ENCODE data around the gene TRPM3. TPM values are rescaled to one million over a fixed set of nuclear protein-coding genes. Genes with fewer than 3 reads are reported as not detected.
A peak's percentile ranks its signal among the peaks of the same experiment; 100 is the strongest.

Gene TRPM3
- polyA plus RNA-seq, 3 donors: not detected

- H3K4me1 Mint-ChIP-seq: peaks cover 33% of the 10 kb centered on the region
- Histone ChIP-seq H3K4me3 (replicated peaks in 1 of 3; ENCODE audit: low read depth in 2 of 3, low read length in 3 of 3) (peak overlapping the region in 1 of 3 experiments; percentile 34), H4K20me1 (ENCODE audit: insufficient read depth, low read length) (no peaks in the 10 kb centered on the region)
Measured at GRCh38 chr9:70564468-70565335, 556.7 kb downstream of the TRPM3 start.

More at GRCh38 chr9:70564468-70565335, 556.7 kb downstream of the TRPM3 start:
- H2AFZ ChIP-seq (ENCODE audit: insufficient read depth, low read depth, low read length, poor library complexity, severe bottlenecking): no peak overlapping the region
- H3K36me3 ChIP-seq (replicated peaks in 1 of 2; ENCODE audit: control insufficient read depth in 1 of 2, insufficient read depth in 2 of 2, low read length in 2 of 2): no peaks in the 10 kb centered on the region
- H3K9me3 ChIP-seq (replicated peaks in 1 of 2; ENCODE audit: control insufficient read depth in 1 of 2, insufficient read depth in 1 of 2, low read length in 2 of 2): no peaks in the 10 kb centered on the region
- peak overlapping the region; percentile 53 to 75 for H3K4me3 Mint-ChIP-seq
- peaks cover 0 to 3% (median 0%) of the 10 kb centered on the region in 3 donors for H3K27me3 Mint-ChIP-seq (ENCODE audit: low read depth in 3 of 3)
- no peaks in the 10 kb centered on the region for H3K79me2 ChIP-seq (ENCODE audit: insufficient read depth, low read length)
- H3K9me3 Mint-ChIP-seq: peaks cover 0 to 2% (median 0%) of the 10 kb centered on the region in 7 donors
- no peak for DNase-seq
- H3K4me1 ChIP-seq (ENCODE audit: control insufficient read depth in 1 of 2, insufficient read depth in 2 of 2, low read length in 2 of 2): peaks cover 35% of the 10 kb centered on the region in 2 donors
- peak overlapping the region; percentile 46 for H3K4me2 ChIP-seq (replicated peaks; ENCODE audit: extremely low read depth, low read length, poor library complexity, severe bottlenecking)
- 98% methylated on average over 4 of the region's 8 CpGs for WGBS (ENCODE audit: insufficient coverage)
- TF ChIP-seq CTCF (IDR thresholded peaks at IDR 0.05): no peak
- peak overlapping the region; percentile 60 for H3K9ac ChIP-seq (ENCODE audit: insufficient read depth, low read length, poor library complexity, severe bottlenecking)
- peak overlapping the region; percentile 97 to 100 (median 100) for H3K27ac Mint-ChIP-seq
- H3K36me3 Mint-ChIP-seq: no peaks in the 10 kb centered on the region
- peak overlapping the region; percentile 90 to 98 for H3K27ac ChIP-seq (ENCODE audit: low read depth in 1 of 2, low read length in 2 of 2)
- H3K27me3 ChIP-seq (ENCODE audit: control insufficient read depth in 2 of 2, insufficient read depth in 2 of 2, low read length in 2 of 2): no peaks in the 10 kb centered on the region
- intact Hi-C loops (cut with micrococcal nuclease): loop anchor here in 1 of 2 donors (5.0 kb wide), 1 partner anchor 142 kb away; no protein-coding TSS in a partner anchor

Data from CD14-positive monocyte (primary cell).